Measurements from ENCODE around the gene KCNQ4.

DNA sequence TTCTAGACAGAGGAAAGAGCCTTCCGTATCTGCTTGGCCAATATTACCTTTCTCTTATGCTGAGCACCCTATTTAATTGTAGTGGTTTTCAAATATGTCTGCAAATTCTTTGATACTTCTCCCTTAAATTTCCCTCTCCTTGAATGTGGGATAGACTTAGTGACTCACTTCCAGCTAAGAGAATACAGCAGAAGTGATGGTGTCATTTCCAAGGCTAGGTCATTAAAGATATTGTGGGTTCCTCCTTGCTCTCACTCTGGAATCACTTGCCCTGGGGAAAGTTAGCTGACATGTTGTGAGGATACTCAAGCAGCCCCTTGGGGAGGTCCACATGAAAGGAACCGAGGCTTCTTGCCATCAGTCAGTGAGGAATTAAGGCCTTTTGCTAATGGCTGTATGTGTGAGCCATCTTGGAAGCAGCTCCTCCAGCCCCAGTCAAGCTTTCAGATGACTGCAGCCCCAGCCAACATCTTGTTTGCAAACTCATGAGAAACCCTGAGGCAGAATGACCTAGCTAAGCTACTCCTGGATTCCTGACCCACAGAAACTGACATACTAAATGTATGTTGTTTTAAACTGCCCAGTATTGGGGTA is 86.6 kb downstream of the KCNQ4 start:
- TF ChIP-seq POLR2A (IDR thresholded peaks at IDR 0.05; ENCODE audit: low read depth, low read length) (no peak), MAFK (IDR thresholded peaks at IDR 0.05; ENCODE audit: low read depth, low read length) (no peak), RFX5 (IDR thresholded peaks at IDR 0.05; ENCODE audit: low read depth, low read length) (no peak), SMC3 (IDR thresholded peaks at IDR 0.05; ENCODE audit: low read depth, low read length) (no peak)
- TF ChIP-seq, protein P1, sequence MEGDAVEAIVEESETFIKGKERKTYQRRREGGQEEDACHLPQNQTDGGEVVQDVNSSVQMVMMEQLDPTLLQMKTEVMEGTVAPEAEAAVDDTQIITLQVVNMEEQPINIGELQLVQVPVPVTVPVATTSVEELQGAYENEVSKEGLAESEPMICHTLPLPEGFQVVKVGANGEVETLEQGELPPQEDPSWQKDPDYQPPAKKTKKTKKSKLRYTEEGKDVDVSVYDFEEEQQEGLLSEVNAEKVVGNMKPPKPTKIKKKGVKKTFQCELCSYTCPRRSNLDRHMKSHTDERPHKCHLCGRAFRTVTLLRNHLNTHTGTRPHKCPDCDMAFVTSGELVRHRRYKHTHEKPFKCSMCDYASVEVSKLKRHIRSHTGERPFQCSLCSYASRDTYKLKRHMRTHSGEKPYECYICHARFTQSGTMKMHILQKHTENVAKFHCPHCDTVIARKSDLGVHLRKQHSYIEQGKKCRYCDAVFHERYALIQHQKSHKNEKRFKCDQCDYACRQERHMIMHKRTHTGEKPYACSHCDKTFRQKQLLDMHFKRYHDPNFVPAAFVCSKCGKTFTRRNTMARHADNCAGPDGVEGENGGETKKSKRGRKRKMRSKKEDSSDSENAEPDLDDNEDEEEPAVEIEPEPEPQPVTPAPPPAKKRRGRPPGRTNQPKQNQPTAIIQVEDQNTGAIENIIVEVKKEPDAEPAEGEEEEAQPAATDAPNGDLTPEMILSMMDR (conservative IDR thresholded peaks at IDR 0.05; ENCODE audit: low read depth, low read length): no peak
- TF ChIP-seq, protein P2, sequence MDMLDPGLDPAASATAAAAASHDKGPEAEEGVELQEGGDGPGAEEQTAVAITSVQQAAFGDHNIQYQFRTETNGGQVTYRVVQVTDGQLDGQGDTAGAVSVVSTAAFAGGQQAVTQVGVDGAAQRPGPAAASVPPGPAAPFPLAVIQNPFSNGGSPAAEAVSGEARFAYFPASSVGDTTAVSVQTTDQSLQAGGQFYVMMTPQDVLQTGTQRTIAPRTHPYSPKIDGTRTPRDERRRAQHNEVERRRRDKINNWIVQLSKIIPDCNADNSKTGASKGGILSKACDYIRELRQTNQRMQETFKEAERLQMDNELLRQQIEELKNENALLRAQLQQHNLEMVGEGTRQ (IDR thresholded peaks at IDR 0.05; ENCODE audit: low read depth, low read length): no peak
- TF ChIP-seq, protein P3, sequence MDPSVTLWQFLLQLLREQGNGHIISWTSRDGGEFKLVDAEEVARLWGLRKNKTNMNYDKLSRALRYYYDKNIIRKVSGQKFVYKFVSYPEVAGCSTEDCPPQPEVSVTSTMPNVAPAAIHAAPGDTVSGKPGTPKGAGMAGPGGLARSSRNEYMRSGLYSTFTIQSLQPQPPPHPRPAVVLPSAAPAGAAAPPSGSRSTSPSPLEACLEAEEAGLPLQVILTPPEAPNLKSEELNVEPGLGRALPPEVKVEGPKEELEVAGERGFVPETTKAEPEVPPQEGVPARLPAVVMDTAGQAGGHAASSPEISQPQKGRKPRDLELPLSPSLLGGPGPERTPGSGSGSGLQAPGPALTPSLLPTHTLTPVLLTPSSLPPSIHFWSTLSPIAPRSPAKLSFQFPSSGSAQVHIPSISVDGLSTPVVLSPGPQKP (IDR thresholded peaks at IDR 0.05; ENCODE audit: borderline replicate concordance, low read depth, low read length): no peak

All from IMR-90 (cell line).